Fibroblast of lung (primary cell): ENCODE measurements around the gene XK.

Source experiments
- EZH2 ChIP-seq: IDR thresholded peaks from 2 replicates; pipeline ENCODE4 v1.5.1; 2012; ENCODE audit warnings: low read length, control low read depth, mild to moderate bottlenecking; ENCODE audit errors: missing control alignments
- TF ChIP-seq, protein P1 (sequence below), 2 donors: IDR thresholded peaks in 1 of 2; conservative IDR thresholded peaks in 1 of 2; 1 replicate in 1 of 2; 2 replicates in 1 of 2; pipeline ENCODE4 v1.5.1; 2011 to 2012; ENCODE audit warnings: low read length in 2 of 2, control low read depth in 1 of 2, inconsistent platforms in 1 of 2, low read depth in 1 of 2, mild to moderate bottlenecking in 1 of 2

GRCh38 chrX:37692918-37693317, 7.3 kb downstream of the XK start:
- TF ChIP-seq EZH2: no peak
- TF ChIP-seq, protein P1, sequence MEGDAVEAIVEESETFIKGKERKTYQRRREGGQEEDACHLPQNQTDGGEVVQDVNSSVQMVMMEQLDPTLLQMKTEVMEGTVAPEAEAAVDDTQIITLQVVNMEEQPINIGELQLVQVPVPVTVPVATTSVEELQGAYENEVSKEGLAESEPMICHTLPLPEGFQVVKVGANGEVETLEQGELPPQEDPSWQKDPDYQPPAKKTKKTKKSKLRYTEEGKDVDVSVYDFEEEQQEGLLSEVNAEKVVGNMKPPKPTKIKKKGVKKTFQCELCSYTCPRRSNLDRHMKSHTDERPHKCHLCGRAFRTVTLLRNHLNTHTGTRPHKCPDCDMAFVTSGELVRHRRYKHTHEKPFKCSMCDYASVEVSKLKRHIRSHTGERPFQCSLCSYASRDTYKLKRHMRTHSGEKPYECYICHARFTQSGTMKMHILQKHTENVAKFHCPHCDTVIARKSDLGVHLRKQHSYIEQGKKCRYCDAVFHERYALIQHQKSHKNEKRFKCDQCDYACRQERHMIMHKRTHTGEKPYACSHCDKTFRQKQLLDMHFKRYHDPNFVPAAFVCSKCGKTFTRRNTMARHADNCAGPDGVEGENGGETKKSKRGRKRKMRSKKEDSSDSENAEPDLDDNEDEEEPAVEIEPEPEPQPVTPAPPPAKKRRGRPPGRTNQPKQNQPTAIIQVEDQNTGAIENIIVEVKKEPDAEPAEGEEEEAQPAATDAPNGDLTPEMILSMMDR (conservative IDR thresholded peaks at IDR 0.05 in 1 of 2, IDR thresholded peaks at IDR 0.05 in 1 of 2; ENCODE audit: low read depth in 1 of 2, low read length in 2 of 2): no peak
